ENCODE data around the gene SLC2A9.

The SLC2A9 gene

GRCh38 chr4:10051517-10052135 is 30.3 kb upstream of the SLC2A9 start:
- H3K36me3 Mint-ChIP-seq: peaks cover 25% of the 10 kb centered on the region
- peaks cover 7% of the 10 kb centered on the region for H3K4me1 Mint-ChIP-seq (ENCODE audit: low read depth)
- H3K9me3 Mint-ChIP-seq (ENCODE audit: low read depth): no peaks in the 10 kb centered on the region
- H3K27me3 Mint-ChIP-seq: no peaks in the 10 kb centered on the region
- no peak overlapping the region for H3K27ac Mint-ChIP-seq
- H3K4me3 Mint-ChIP-seq: no peak overlapping the region

DNA sequence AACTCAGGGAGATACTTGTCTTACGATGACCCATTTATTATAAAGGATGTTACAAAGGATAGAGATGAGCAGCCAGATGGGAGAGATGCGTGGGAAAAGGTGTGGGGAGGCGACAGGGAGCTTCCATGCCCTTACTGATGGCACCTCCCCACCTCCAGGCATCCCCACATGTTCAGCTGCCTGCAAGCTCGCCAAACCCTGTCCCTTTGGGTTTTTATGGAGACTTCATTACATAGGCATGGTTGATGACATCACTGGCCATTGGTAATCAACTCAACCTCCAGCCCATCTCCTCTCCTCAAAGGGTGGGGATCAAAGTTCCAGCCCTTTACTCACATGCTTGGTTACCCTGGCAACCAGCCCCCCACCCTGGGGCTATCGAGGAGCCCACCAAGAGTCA is 29.4 kb upstream of the SLC2A9 start:
- Mint-ChIP-seq H3K36me3 (peaks cover 22% of the 10 kb centered on the region), H3K9me3 (ENCODE audit: low read depth) (no peaks in the 10 kb centered on the region), H3K27me3 (no peaks in the 10 kb centered on the region), H3K27ac (no peak overlapping the region), H3K4me1 (ENCODE audit: low read depth) (peaks cover 7% of the 10 kb centered on the region), H3K4me3 (no peak overlapping the region)

DNA sequence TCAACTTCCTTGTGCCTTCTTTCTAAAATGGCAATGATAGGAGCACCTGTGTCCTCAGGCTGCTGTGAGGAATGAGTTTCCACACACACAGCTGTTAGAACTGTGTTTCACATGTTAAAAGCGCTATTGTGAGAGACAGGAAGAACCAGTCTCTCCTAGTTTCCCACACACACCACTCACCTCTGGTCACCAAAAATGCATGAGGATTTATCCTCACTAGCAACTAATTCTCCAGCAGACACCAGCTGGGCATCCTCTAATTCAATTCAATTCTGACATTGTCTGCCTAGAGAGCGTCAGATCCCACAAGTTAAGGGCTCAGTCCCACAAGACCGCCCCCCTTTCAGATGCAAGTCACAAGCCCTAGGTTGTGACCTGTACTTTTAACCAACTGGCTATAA is 29.0 kb upstream of the SLC2A9 start:
- Mint-ChIP-seq H3K27ac (no peak overlapping the region), H3K27me3 (no peaks in the 10 kb centered on the region), H3K4me3 (no peak overlapping the region), H3K9me3 (ENCODE audit: low read depth) (no peaks in the 10 kb centered on the region), H3K36me3 (peaks cover 23% of the 10 kb centered on the region), H3K4me1 (ENCODE audit: low read depth) (peaks cover 7% of the 10 kb centered on the region)

DNA sequence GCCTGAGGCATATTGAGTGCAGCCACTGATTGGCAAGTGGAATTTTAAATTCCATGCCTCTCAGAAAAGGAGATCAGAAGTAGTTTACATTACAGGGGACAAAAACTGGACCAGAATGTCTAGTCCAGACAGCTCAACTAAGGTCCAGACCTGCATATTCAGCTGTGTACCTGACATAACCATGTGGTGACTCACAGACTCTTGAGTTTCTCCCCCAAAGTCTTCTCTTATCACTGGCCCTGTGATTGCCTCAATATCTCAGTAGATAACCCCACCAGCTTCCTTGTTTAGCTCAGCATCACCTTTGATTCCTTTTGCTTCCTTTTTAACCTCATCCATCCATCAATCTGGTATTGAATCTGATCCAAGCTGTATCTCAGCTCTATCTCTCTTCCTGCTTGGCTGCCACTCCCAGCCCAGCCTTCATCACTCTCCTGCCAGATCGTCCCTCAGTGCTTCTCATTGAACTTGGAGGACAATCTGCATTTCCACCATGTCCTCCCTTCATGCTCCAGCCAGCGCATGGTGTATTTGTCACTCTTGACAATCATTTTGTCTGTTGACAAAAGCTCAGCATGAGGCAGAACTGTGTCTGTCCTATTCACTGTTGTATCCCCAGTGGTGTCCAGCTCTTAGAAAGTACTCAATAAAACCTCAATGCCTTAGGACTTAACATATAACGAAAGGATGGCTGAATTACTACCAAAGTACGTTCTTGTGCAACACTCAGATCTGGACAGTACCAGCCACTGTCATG is 27.8 kb upstream of the SLC2A9 start:
- Mint-ChIP-seq H3K9me3 (ENCODE audit: low read depth) (peaks cover 4% of the 10 kb centered on the region), H3K27me3 (no peaks in the 10 kb centered on the region), H3K4me1 (ENCODE audit: low read depth) (peaks cover 7% of the 10 kb centered on the region), H3K27ac (no peak overlapping the region), H3K36me3 (peaks cover 26% of the 10 kb centered on the region), H3K4me3 (no peak overlapping the region)

DNA sequence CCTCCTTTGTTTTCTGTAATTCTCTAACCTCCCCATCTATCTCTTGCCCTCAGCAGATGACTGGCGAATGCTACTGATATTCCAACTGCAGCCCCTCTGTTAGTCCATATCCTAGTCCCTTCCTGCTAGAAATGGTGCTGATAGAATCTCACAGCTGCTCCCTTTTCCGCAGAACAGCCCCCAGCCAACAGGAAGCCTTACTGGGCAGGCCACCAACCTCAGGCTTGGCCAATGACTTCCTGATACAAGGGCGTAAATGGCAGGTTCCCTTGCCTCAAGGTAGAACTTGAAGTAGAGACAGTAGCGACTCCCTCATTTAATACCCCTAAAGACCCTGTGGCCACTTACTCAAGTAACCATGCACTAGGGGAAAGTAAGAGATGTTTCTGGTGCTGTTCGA is 26.7 kb upstream of the SLC2A9 start:
- Mint-ChIP-seq H3K4me1 (ENCODE audit: low read depth) (peaks cover 7% of the 10 kb centered on the region), H3K9me3 (ENCODE audit: low read depth) (peaks cover 4% of the 10 kb centered on the region), H3K36me3 (peaks cover 28% of the 10 kb centered on the region), H3K27me3 (no peaks in the 10 kb centered on the region), H3K27ac (no peak overlapping the region), H3K4me3 (no peak overlapping the region)

DNA sequence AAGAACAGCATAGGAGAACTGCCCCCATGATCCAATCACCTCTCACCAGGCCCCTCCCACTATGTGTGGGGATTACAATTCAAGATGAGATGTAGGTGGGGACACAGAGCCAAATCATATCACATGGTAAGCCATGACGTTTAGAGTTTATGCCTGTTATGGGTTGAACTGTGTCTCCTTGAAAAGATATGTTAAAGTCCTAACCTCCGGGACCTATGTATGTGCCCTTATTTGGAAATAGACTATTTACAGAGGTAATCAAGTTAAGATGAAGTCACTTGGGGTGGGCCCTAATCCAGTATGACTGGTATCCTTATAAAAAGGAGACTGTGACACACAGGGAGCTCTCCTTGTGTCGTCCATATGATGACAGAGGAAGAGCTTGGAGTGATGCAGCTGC is 25.2 kb upstream of the SLC2A9 start:
- H3K4me1 Mint-ChIP-seq (ENCODE audit: low read depth): peaks cover 7% of the 10 kb centered on the region
- no peak overlapping the region for H3K27ac Mint-ChIP-seq
- peaks cover 12% of the 10 kb centered on the region for H3K9me3 Mint-ChIP-seq (ENCODE audit: low read depth)

DNA sequence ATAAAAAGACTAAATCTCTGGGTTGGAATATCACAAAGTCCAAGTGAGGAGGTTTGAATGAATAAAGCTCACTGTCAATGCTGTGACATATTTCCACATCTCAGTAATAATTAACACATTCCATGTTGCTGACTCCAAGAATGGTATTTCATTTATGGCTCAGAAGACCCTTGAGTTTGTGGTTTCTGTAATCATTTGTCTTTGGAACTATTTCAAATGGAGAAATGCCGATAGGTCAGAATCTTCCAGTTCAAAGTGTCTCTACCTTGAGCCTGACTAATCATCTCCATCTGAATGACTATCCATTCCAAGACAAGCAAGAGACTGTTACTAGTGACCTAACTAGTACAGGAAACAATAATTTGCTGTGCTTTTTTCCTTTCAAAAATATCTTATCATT is 24.2 kb upstream of the SLC2A9 start:
- peaks cover 7% of the 10 kb centered on the region for H3K4me1 Mint-ChIP-seq (ENCODE audit: low read depth)
- H3K27me3 Mint-ChIP-seq: no peaks in the 10 kb centered on the region
- H3K36me3 Mint-ChIP-seq: peaks cover 33% of the 10 kb centered on the region
- H3K4me3 Mint-ChIP-seq: no peak overlapping the region
- no peak overlapping the region for H3K27ac Mint-ChIP-seq
- H3K9me3 Mint-ChIP-seq (ENCODE audit: low read depth): peaks cover 12% of the 10 kb centered on the region

More for the DNA sequence above, 25.2 kb upstream of the SLC2A9 start:
- Mint-ChIP-seq H3K27me3 (no peaks in the 10 kb centered on the region), H3K36me3 (peaks cover 29% of the 10 kb centered on the region), H3K4me3 (no peak overlapping the region)

DNA sequence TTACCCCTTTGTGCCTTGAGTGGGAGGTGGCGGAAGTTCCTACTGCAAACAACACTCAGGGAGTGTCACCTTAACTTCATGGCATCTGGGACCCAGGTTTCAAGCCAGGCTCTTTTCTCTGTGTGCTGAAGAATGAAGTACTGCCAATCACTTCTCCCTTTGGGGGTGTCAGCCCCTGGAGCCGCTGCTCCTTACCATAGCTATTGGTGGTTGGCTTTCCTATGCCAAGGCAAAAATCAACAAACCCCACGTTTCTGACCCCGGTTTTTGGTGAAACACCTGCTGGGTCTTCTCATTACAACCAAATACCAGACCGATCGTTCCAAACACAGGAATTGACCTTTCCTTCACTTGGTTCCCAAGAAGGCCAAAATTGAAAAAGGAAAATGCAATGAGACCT is 19.7 kb upstream of the SLC2A9 start:
- H3K4me1 Mint-ChIP-seq (ENCODE audit: low read depth): no peaks in the 10 kb centered on the region

DNA sequence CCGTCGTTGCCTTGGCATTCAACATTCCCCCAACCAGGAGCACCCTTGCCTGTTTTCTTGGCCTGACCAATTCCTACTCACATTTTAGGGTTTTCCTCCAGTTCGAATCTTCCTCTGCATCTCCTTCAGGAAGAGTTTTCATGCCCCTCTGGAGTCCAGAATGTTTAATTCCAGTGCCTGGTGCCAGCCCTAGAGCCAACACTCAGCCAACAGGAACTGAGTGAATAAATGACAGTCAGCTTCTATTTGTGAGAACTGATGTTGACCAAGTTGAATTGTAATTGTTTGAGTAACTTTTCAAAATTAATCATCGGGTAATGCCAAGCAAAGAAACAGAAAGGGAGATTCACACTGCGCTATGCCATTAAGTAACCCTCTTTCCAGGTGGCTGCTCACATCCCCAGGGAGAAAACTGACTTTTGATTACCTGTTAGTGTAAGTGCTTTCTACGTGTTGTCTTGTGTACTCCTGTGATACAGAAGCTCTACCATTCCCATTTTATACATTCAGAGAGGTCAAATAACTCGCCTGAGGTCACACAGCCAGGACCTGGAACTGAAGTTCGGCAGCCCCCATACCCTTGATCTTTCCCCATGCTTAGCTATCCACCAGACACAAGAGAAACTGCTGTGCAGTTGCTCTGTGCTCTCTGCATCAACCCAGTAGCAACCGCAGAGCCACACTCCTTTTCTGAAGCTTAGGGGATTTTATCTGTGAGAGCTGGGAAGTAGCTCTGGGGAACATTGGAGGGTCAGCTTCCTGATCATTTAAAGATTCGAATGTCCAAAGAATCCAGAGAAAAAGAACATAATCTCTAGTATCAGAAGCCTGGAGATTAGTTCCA is 19.0 kb upstream of the SLC2A9 start:
- Mint-ChIP-seq H3K36me3 (peaks cover 32% of the 10 kb centered on the region), H3K4me1 (ENCODE audit: low read depth) (no peaks in the 10 kb centered on the region), H3K27me3 (no peaks in the 10 kb centered on the region), H3K4me3 (no peak overlapping the region), H3K27ac (no peak overlapping the region), H3K9me3 (ENCODE audit: low read depth) (peaks cover 12% of the 10 kb centered on the region)

More for the DNA sequence above, 19.7 kb upstream of the SLC2A9 start:
- peaks cover 12% of the 10 kb centered on the region for H3K9me3 Mint-ChIP-seq (ENCODE audit: low read depth)
- H3K27me3 Mint-ChIP-seq: no peaks in the 10 kb centered on the region
- no peak overlapping the region for H3K4me3 Mint-ChIP-seq
- H3K36me3 Mint-ChIP-seq: peaks cover 30% of the 10 kb centered on the region
- H3K27ac Mint-ChIP-seq: no peak overlapping the region

- no peak overlapping the region for H3K4me3 Mint-ChIP-seq
- no peak overlapping the region for H3K27ac Mint-ChIP-seq
- H3K9me3 Mint-ChIP-seq (ENCODE audit: low read depth): no peaks in the 10 kb centered on the region
- peaks cover 22% of the 10 kb centered on the region for H3K36me3 Mint-ChIP-seq
- H3K27me3 Mint-ChIP-seq: peaks cover 2% of the 10 kb centered on the region
- peaks cover 7% of the 10 kb centered on the region for H3K4me1 Mint-ChIP-seq (ENCODE audit: low read depth)
Observed at GRCh38 chr4:10036807-10037342, 15.6 kb upstream of the SLC2A9 start.

GRCh38 chr4:10035130-10035529 is 13.8 kb upstream of the SLC2A9 start:
- Mint-ChIP-seq H3K4me1 (ENCODE audit: low read depth) (peaks cover 7% of the 10 kb centered on the region), H3K27ac (no peak overlapping the region), H3K4me3 (no peak overlapping the region), H3K9me3 (ENCODE audit: low read depth) (no peaks in the 10 kb centered on the region), H3K36me3 (peaks cover 17% of the 10 kb centered on the region), H3K27me3 (peaks cover 2% of the 10 kb centered on the region)

DNA sequence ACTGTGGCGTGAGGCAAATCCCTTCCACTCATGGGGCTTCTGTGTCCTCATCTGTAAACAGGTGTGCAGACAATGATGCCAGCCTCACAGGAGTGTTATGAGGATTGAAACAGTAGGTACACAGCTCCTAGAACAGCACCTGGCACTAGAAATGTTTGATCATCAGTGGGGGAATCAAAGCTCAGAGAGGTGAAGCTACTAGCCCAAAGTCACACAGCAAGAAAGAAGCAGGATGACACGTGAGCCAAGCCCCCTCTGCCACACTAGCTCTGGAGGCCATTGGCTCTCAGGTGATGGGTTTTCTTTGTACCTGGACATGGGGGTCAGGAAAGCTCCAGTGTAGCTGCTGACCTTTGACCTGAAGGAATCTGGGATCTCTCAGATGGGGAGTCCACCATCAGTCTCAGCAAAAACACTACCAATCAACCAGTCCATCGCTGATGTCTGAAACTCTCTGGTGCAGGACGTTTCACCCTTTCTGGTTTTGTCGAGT is 13.4 kb upstream of the SLC2A9 start:
- Mint-ChIP-seq H3K4me1 (ENCODE audit: low read depth) (peaks cover 7% of the 10 kb centered on the region), H3K4me3 (no peak overlapping the region), H3K36me3 (peaks cover 17% of the 10 kb centered on the region), H3K9me3 (ENCODE audit: low read depth) (no peaks in the 10 kb centered on the region), H3K27ac (no peak overlapping the region), H3K27me3 (peaks cover 2% of the 10 kb centered on the region)

DNA sequence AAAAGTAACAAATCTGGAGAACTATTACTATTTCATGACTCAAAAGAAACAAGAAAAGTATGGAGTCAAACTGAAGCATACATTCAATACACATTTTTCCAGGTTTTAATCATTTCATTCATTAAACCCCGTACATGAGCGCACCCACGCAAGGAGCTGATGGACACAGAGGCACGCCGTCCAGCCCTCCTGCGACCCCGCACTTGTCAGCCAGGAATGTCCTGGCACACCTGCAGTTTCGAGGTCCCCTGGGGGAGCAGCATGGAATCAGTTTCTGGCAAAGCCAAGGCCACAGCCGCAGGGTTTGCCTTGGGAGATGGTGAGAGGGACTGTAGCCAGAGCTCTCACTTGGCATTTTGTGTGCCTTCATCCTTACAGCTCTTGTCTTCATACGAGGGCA is 12.8 kb upstream of the SLC2A9 start:
- H3K36me3 Mint-ChIP-seq: peaks cover 14% of the 10 kb centered on the region
- no peak overlapping the region for H3K27ac Mint-ChIP-seq
- no peaks in the 10 kb centered on the region for H3K9me3 Mint-ChIP-seq (ENCODE audit: low read depth)
- peaks cover 2% of the 10 kb centered on the region for H3K27me3 Mint-ChIP-seq
- no peak overlapping the region for H3K4me3 Mint-ChIP-seq
- peaks cover 7% of the 10 kb centered on the region for H3K4me1 Mint-ChIP-seq (ENCODE audit: low read depth)

DNA sequence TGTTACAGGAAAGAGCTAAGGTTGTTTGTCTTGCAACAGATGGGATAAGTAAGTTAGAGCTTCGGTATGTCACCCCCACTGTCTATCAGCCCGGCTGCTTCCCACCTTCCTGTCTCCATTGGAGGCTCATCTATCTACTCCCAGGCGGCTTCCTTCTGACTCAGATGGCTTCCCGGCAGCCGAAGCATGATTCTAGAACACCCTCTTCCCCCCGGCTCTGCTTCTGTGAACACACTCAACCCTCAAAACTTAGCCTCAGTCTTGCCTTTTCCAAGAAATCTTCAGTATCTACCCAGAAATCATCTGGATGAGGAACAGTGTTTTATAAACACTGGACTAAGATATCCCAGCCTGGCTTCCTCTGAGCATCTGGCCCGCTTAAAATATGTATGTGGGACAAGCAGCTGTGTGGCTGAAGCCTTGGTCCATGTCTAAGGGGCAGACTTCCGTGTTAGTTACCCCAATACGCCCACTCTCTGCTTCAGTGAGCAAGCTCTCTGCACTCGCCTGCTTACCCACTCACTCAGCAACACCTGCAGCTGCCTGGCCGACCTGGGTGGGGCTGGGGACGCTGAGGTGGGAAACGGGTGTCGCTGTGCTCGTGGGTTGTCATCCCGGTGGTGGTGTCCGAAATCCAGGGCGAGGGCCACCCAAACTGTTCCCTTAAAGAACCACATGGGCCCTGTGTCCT is 12.0 kb upstream of the SLC2A9 start:
- Mint-ChIP-seq H3K27ac (no peak overlapping the region), H3K27me3 (peaks cover 2% of the 10 kb centered on the region), H3K9me3 (ENCODE audit: low read depth) (no peaks in the 10 kb centered on the region), H3K4me1 (ENCODE audit: low read depth) (peaks cover 7% of the 10 kb centered on the region), H3K36me3 (peaks cover 9% of the 10 kb centered on the region), H3K4me3 (no peak overlapping the region)

All from activated naive CD8-positive, alpha-beta T cell (primary cell).